SK-N-MC (cell line): ENCODE results near the gene PPM1J.
A peak's percentile ranks its signal among the peaks of the same experiment; 100 is the strongest.

Experiments
- DNase-seq: peaks from one replicate; pipeline ENCODE4 v3.0.0-alpha.2; 2011; ENCODE audit warnings: low read depth, low spot score
- H3K27ac ChIP-seq: fragments of 200-600 bp; sonication (generic); 2 replicates; pipeline ENCODE4 v1.5.1; 2016; ENCODE audit warnings: mixed run types
- H3K36me3 ChIP-seq: fragments of 200-600 bp; sonication (generic); 2 replicates; pipeline ENCODE4 v1.6.1; 2017; ENCODE audit warnings: antibody characterized with exemption, low read length, mixed read lengths; ENCODE audit not compliant: insufficient read depth
- H3K4me3 ChIP-seq: fragments of 200-600 bp; sonication (generic); 2 replicates; pipeline ENCODE4 v1.5.1; 2016
- H3K9ac ChIP-seq: fragments of 200-600 bp; sonication (generic); 2 replicates; pipeline ENCODE4 v1.8.0; 2017; ENCODE audit warnings: mixed run types, mixed read lengths; ENCODE audit not compliant: insufficient read length
- H3K9me3 ChIP-seq: fragments of 200-600 bp; sonication (generic); 2 replicates; pipeline ENCODE4 v1.6.1; 2017; ENCODE audit warnings: low read depth, mild to moderate bottlenecking, antibody characterized with exemption, low read length, moderate library complexity, mixed read lengths
- EZH2 ChIP-seq: fragments of 200-600 bp; sonication (generic); IDR thresholded peaks from one replicate; pipeline ENCODE4 v1.6.1; 2017; ENCODE audit warnings: antibody characterized with exemption
- FOXP2 ChIP-seq: optimal IDR thresholded peaks from 2 replicates; pipeline ENCODE3; 2011; ENCODE audit warnings: mild to moderate bottlenecking, moderate library complexity; ENCODE audit not compliant: insufficient read depth; ENCODE audit errors: extremely low read length, control extremely low read depth
- POLR2AphosphoS5 ChIP-seq: IDR thresholded peaks from 2 replicates; pipeline ENCODE4 v1.6.1; 2012; ENCODE audit warnings: mild to moderate bottlenecking, low read depth, low read length, borderline replicate concordance

PPM1J gene

GRCh38 chr1:112708489-112708888, 6.6 kb downstream of the PPM1J start:
- no peak overlapping the region for H3K4me3 ChIP-seq
- H3K9me3 ChIP-seq, result no peaks in the 10 kb centered on the region
- no peak for TF ChIP-seq FOXP2
- no peak for TF ChIP-seq EZH2
- no peak for TF ChIP-seq POLR2AphosphoS5
- H3K9ac ChIP-seq, result no peak overlapping the region
- H3K36me3 ChIP-seq, result no peaks in the 10 kb centered on the region
- no peak for DNase-seq
- H3K27ac ChIP-seq, result no peak overlapping the region

- Histone ChIP-seq H3K9me3 (no peaks in the 10 kb centered on the region), H3K27ac (no peak overlapping the region), H3K36me3 (no peaks in the 10 kb centered on the region), H3K4me3 (no peak overlapping the region), H3K9ac (no peak overlapping the region)
- no peak for TF ChIP-seq EZH2
- TF ChIP-seq FOXP2, result no peak
- TF ChIP-seq POLR2AphosphoS5, result no peak
- DNase-seq, result no peak
Measured at GRCh38 chr1:112708002-112708448, 7.1 kb downstream of the PPM1J start.

- no peak for DNase-seq
- Histone ChIP-seq H3K27ac (no peak overlapping the region), H3K4me3 (peak overlapping the region; percentile 76), H3K9me3 (no peaks in the 10 kb centered on the region), H3K36me3 (no peaks in the 10 kb centered on the region), H3K9ac (no peak overlapping the region)
- TF ChIP-seq FOXP2, result no peak
- no peak for TF ChIP-seq EZH2
- TF ChIP-seq POLR2AphosphoS5, result no peak
Measured at GRCh38 chr1:112707221-112708001, 7.7 kb downstream of the PPM1J start.

GRCh38 chr1:112706505-112707220, 8.5 kb downstream of the PPM1J start, which contains the start of gene RHOC:
TSS of gene RHOC (minus strand) at chr1:112707127. CDS start at chr1:112703799, 3,328 bp downstream.
- Histone ChIP-seq H3K9me3 (no peaks in the 10 kb centered on the region), H3K9ac (peak within 1 kb of the TSS; percentile 59), H3K4me3 (peak within 1 kb of the TSS; percentile 76), H3K36me3 (no peaks in the 10 kb centered on the region), H3K27ac (peak within 1 kb of the TSS; percentile 75)
- DNase-seq, result no peak
- no peak for TF ChIP-seq POLR2AphosphoS5
- TF ChIP-seq FOXP2, result no peak
- TF ChIP-seq EZH2, result no peak

- no peak for DNase-seq
- Histone ChIP-seq H3K9me3 (no peaks in the 10 kb centered on the region), H3K9ac (peak overlapping the region; percentile 58), H3K4me3 (peak overlapping the region; percentile 75), H3K36me3 (peaks cover 11% of the 10 kb centered on the region), H3K27ac (peak overlapping the region; percentile 75)
- TF ChIP-seq EZH2 (no peak), POLR2AphosphoS5 (peak; percentile 49)
Measured at GRCh38 chr1:112704934-112705627, 10.1 kb downstream of the PPM1J start.

GRCh38 chr1:112704391-112704933, 10.7 kb downstream of the PPM1J start:
- no peak for DNase-seq
- H3K9me3 ChIP-seq, result no peaks in the 10 kb centered on the region
- H3K27ac ChIP-seq, result no peak overlapping the region
- TF ChIP-seq POLR2AphosphoS5 (no peak), EZH2 (no peak), FOXP2 (no peak)
- peak overlapping the region; percentile 75 for H3K4me3 ChIP-seq
- no peak overlapping the region for H3K9ac ChIP-seq
- H3K36me3 ChIP-seq, result peaks cover 17% of the 10 kb centered on the region

GRCh38 chr1:112703706-112704105, 11.4 kb downstream of the PPM1J start:
- no peak overlapping the region for H3K9ac ChIP-seq
- H3K36me3 ChIP-seq, result peaks cover 24% of the 10 kb centered on the region
- DNase-seq, result no peak
- H3K4me3 ChIP-seq, result no peak overlapping the region
- no peaks in the 10 kb centered on the region for H3K9me3 ChIP-seq
- no peak for TF ChIP-seq EZH2
- TF ChIP-seq FOXP2, result no peak
- TF ChIP-seq POLR2AphosphoS5, result no peak
- no peak overlapping the region for H3K27ac ChIP-seq
